K562 (cell line): ENCODE results near the gene CYSTM1. TPM values are rescaled to one million over a fixed set of nuclear protein-coding genes. Genes with fewer than 3 reads are reported as not detected.

ENCODE experiments used
- ATF4 ChIP-seq: fragments of 450-650 bp; formaldehyde crosslinking; IDR thresholded peaks from 2 replicates; pipeline ENCODE4 v1.4.0; 2022; ENCODE audit warnings: mild to moderate bottlenecking, moderate library complexity
- CHD1 ChIP-seq: fragments of 200-600 bp; sonication (generic); IDR thresholded peaks from one replicate; pipeline ENCODE4 v1.6.1; 2012; ENCODE audit warnings: mild to moderate bottlenecking, moderate library complexity, low read length, inconsistent platforms
- DLX4 ChIP-seq: fragments of 250-450 bp; sonication (Bioruptor Pico); IDR thresholded peaks from 2 replicates; pipeline ENCODE4 v1.6.1; 2021; ENCODE audit warnings: mild to moderate bottlenecking
- DNMT1 ChIP-seq: fragments of 450-650 bp; IDR thresholded peaks from 2 replicates; pipeline ENCODE4 v1.6.1; 2016; ENCODE audit warnings: antibody characterized with exemption, mild to moderate bottlenecking
- EZH2 ChIP-seq: IDR thresholded peaks from 2 replicates; pipeline ENCODE4 v1.6.1; 2012; ENCODE audit warnings: low read depth, mild to moderate bottlenecking, inconsistent platforms, low read length, borderline replicate concordance
- FOSL1 ChIP-seq: fragments of 200-800 bp; sonication (Bioruptor generic); conservative IDR thresholded peaks from 2 replicates; pipeline ENCODE4 v1.6.1; 2016; ENCODE audit warnings: missing genetic modification characterization, missing compliant biosample characterization
- FOXJ2 ChIP-seq: fragments of 200-800 bp; sonication (Bioruptor generic); IDR thresholded peaks from 2 replicates; pipeline ENCODE4 v1.6.1; 2016; ENCODE audit warnings: missing genetic modification characterization, missing compliant biosample characterization
- NFE2L1 ChIP-seq: fragments of 450-650 bp; IDR thresholded peaks from 2 replicates; pipeline ENCODE4 v1.6.1; 2016; ENCODE audit warnings: missing genetic modification characterization, low read depth, mild to moderate bottlenecking, missing compliant biosample characterization, moderate library complexity, borderline replicate concordance
- PCBP1 ChIP-seq: fragments of 200-400 bp; formaldehyde crosslinking; IDR thresholded peaks from 2 replicates; pipeline ENCODE4 v1.6.1; 2018; ENCODE audit warnings: mild to moderate bottlenecking, low read depth, low read length; ENCODE audit not compliant: poor library complexity, severe bottlenecking
- PURB ChIP-seq: sonication (generic); formaldehyde crosslinking; IDR thresholded peaks from 2 replicates; pipeline ENCODE4 v1.9.0; 2021; ENCODE audit warnings: low read depth, mild to moderate bottlenecking, missing genetic modification reagents
- SMARCA4 ChIP-seq: fragments of 450-650 bp; IDR thresholded peaks from 2 replicates; pipeline ENCODE4 v1.6.1; 2016
- STAG1 ChIP-seq: sonication (generic); formaldehyde crosslinking; IDR thresholded peaks from 2 replicates; pipeline ENCODE4 v1.5.0; 2020; ENCODE audit warnings: missing genetic modification reagents, borderline replicate concordance
- TCFL5 ChIP-seq: fragments of 250-450 bp; sonication (Bioruptor Pico); conservative IDR thresholded peaks from 2 replicates; pipeline ENCODE4 v1.6.1; 2021; ENCODE audit warnings: mild to moderate bottlenecking, moderate library complexity, matching md5 sums
- THRAP3 ChIP-seq: fragments of 450-650 bp; IDR thresholded peaks from 2 replicates; pipeline ENCODE4 v1.6.1; 2016; ENCODE audit warnings: mild to moderate bottlenecking, inconsistent platforms, borderline replicate concordance
- U2AF2 ChIP-seq: fragments of 200-400 bp; formaldehyde crosslinking; optimal IDR thresholded peaks from 2 replicates; pipeline ENCODE3; 2017; ENCODE audit warnings: low read depth, mild to moderate bottlenecking, low read length
- ZBTB49 ChIP-seq: sonication (generic); formaldehyde crosslinking; IDR thresholded peaks from 2 replicates; pipeline ENCODE4 v1.8.0; 2022; ENCODE audit warnings: missing genetic modification reagents, mild to moderate bottlenecking, borderline replicate concordance
- ZNF280A ChIP-seq: fragments of 450-650 bp; IDR thresholded peaks from 2 replicates; pipeline ENCODE4 v1.6.1; 2018; ENCODE audit warnings: mild to moderate bottlenecking, low read depth; ENCODE audit not compliant: partially characterized antibody
- ZNF311 ChIP-seq: fragments of 250-450 bp; sonication (Bioruptor Pico); IDR thresholded peaks from 2 replicates; pipeline ENCODE4 v1.4.0; 2020; ENCODE audit warnings: mild to moderate bottlenecking, moderate library complexity
- ZNF398 ChIP-seq: fragments of 250-450 bp; sonication (Bioruptor Pico); IDR thresholded peaks from 2 replicates; pipeline ENCODE4 v1.8.0; 2021; ENCODE audit warnings: moderate library complexity, mild to moderate bottlenecking, inconsistent platforms
- ZNF589 ChIP-seq: fragments of 200-800 bp; sonication (Bioruptor generic); IDR thresholded peaks from 2 replicates; pipeline ENCODE4 v1.6.1; 2016; ENCODE audit warnings: low read depth, missing genetic modification characterization, missing compliant biosample characterization
- polyA plus RNA-seq, 8 experiments: library from polyadenylated mRNA; depleted of rRNA in 4 of 8; stranded (reverse) in 5 of 8; unstranded in 3 of 8; fragments of >200 nt; fragmentation: Nextera tagmentation in 2 of 8; fragmentation: Illumina TruSeq in 1 of 8; extraction: Ambion mirVana in 2 of 8; extraction: Trizol in 1 of 8; gene quantifications; 2 replicates each; pipeline versions ENCODE4 v1.2.1 to v1.2.3, GENCODE V29; 2011 to 2014; ENCODE audit warnings: inconsistent platforms in 1 of 8, missing spikeins in 1 of 8
- total RNA-seq, 7 experiments: library from RNA; depleted of rRNA in 6 of 7; stranded (reverse); fragments of >200 nt in 6 of 7; fragmentation: Illumina TruSeq in 2 of 7; extraction: Trizol in 2 of 7; gene quantifications; 2 replicates each; pipeline versions ENCODE4 v1.2.1 to v1.2.3, GENCODE V29; 2011 to 2021; ENCODE audit warnings: low replicate concordance in 1 of 7

The CYSTM1 gene
- total and polyA plus RNA-seq, 9 of the 15 experiments (the other 6 are each of a cell fraction or from before 2014, with no cell fraction given), result 76.1 to 422 (median 108) TPM

- peak; percentile 91 for TF ChIP-seq SMARCA4
- TF ChIP-seq U2AF2, result no peak
- no peak for TF ChIP-seq ZBTB49
- peak; percentile 72; the same call in 1 of the 2 replicates for TF ChIP-seq FOXJ2 (tag)
- TF ChIP-seq THRAP3, result no peak
- TF ChIP-seq FOSL1 (tag), result peak; percentile 98
- TF ChIP-seq DNMT1, result no peak
- no peak for TF ChIP-seq STAG1 (CRISPR knock-in tag)
- TF ChIP-seq ATF4 (CRISPR knock-in tag), result peak; percentile 67
- TF ChIP-seq ZNF398 (CRISPR knock-in tag), result no peak
- TF ChIP-seq NFE2L1, result no peak
- no peak for TF ChIP-seq ZNF280A
- TF ChIP-seq PURB (CRISPR knock-in tag), result no peak
- TF ChIP-seq ZNF589 (CRISPR knock-in tag), result peak; percentile 1; the same call in 1 of the 2 replicates
- TF ChIP-seq TCFL5 (CRISPR knock-in tag), result no peak
- no peak for TF ChIP-seq EZH2
- TF ChIP-seq ZNF311 (CRISPR knock-in tag), result 0 out of 2 replicates have a peak, but pooled peaks have one; percentile 13
- TF ChIP-seq DLX4 (CRISPR knock-in tag), result no peak
- no peak for TF ChIP-seq PCBP1
- no peak for TF ChIP-seq CHD1
Observed at GRCh38 chr5:140189977-140190871, 15.2 kb downstream of the CYSTM1 start (continued).
